Activated effector memory CD4-positive, alpha-beta T cell treated with anti-CD3 and anti-CD28 coated beads, Interleukin-2, amount 50 U/mL, for 16 hours (primary cell): ENCODE data around the gene MRTFB.
"Not testable (repeated sequence)": the region's sequence is repeated elsewhere in the genome, so short reads cannot be mapped to it uniquely, and the experiment has no call there.

Experiments used
- DNase-seq: peaks from one replicate; pipeline ENCODE4 v3.0.0-alpha.2; 2020

The MRTFB gene

GRCh38 chr16:14070877-14071575 is at the start of gene MRTFB:
MRTFB (plus strand) TSS chr16:14071319; CDS start chr16:14140607, 69,288 bp downstream.
- peak; percentile 91 for DNase-seq

- not testable (repeated sequence) for DNase-seq
These were observed 47.6 kb upstream of the MRTFB start for GRCh38 chr16:14023526-14023925.

- no peak for DNase-seq
These were observed 46.8 kb upstream of the MRTFB start for GRCh38 chr16:14024283-14024682.

- DNase-seq, result no peak
These were observed 44.4 kb upstream of the MRTFB start for GRCh38 chr16:14026572-14027285.

- DNase-seq, result no peak
These were observed 42.9 kb upstream of the MRTFB start for GRCh38 chr16:14028202-14028601.

- no peak for DNase-seq
These were observed 41.5 kb upstream of the MRTFB start for GRCh38 chr16:14029658-14030057.

- no peak for DNase-seq
These were observed 36.0 kb upstream of the MRTFB start for GRCh38 chr16:14035092-14035491.

GRCh38 chr16:14036889-14037288 is 34.2 kb upstream of the MRTFB start:
- DNase-seq, result no peak

- DNase-seq, result no peak
These were observed 33.2 kb upstream of the MRTFB start for GRCh38 chr16:14037960-14038359.

- no peak for DNase-seq
These were observed 30.0 kb upstream of the MRTFB start for GRCh38 chr16:14041164-14041563.

- DNase-seq, result no peak
These were observed 28.4 kb upstream of the MRTFB start for GRCh38 chr16:14042706-14043105.

GRCh38 chr16:14043278-14043677 is 27.8 kb upstream of the MRTFB start:
- no peak for DNase-seq

GRCh38 chr16:14043793-14044192 is 27.3 kb upstream of the MRTFB start:
- DNase-seq, result no peak

GRCh38 chr16:14047121-14047859 is 23.8 kb upstream of the MRTFB start:
- DNase-seq, result not testable (repeated sequence)

GRCh38 chr16:14050291-14051027 is 20.7 kb upstream of the MRTFB start:
- DNase-seq, result no peak

- no peak for DNase-seq
These were observed 19.9 kb upstream of the MRTFB start for GRCh38 chr16:14051103-14051729.

- no peak for DNase-seq
These were observed 14.1 kb upstream of the MRTFB start for GRCh38 chr16:14056970-14057369.

GRCh38 chr16:14057878-14058382 is 13.2 kb upstream of the MRTFB start:
- no peak for DNase-seq

GRCh38 chr16:14061732-14062259 is 9.3 kb upstream of the MRTFB start:
- no peak for DNase-seq

GRCh38 chr16:14062261-14062660 is 8.9 kb upstream of the MRTFB start:
- DNase-seq, result no peak

- no peak for DNase-seq
These were observed 7.2 kb upstream of the MRTFB start for GRCh38 chr16:14063618-14064581.
